Neutrophil (primary cell): Measurements from ENCODE around the gene FURIN.

Experiments used
- H3K27ac ChIP-seq: fragments of 200-600 bp; sonication (generic); 2 replicates; pipeline ENCODE4 v1.5.1; 2016; ENCODE audit warnings: mild to moderate bottlenecking, moderate library complexity
- H3K27me3 ChIP-seq: fragments of 200-600 bp; sonication (generic); 2 replicates; pipeline ENCODE4 v1.6.0; 2016; ENCODE audit warnings: mild to moderate bottlenecking
- H3K36me3 ChIP-seq: fragments of 200-600 bp; sonication (generic); 2 replicates; pipeline ENCODE4 v1.5.1; 2017
- H3K4me1 ChIP-seq, 2 experiments: fragments of 200-600 bp in 1 of 2; sonication (generic) in 1 of 2; 1 replicate in 1 of 2; 2 replicates in 1 of 2; pipeline versions ENCODE4 v1.5.1 to v1.6.1; 2013 to 2016; ENCODE audit warnings: low read depth in 1 of 2, low read length in 1 of 2, mild to moderate bottlenecking in 1 of 2, moderate library complexity in 1 of 2; ENCODE audit not compliant: control insufficient read depth in 1 of 2, insufficient read depth in 1 of 2
- H3K4me3 ChIP-seq, 2 experiments: fragments of 200-600 bp in 1 of 2; sonication (generic) in 1 of 2; 1 replicate in 1 of 2; 2 replicates in 1 of 2; pipeline ENCODE4 v1.5.1; 2013 to 2016; ENCODE audit warnings: low read depth in 1 of 2, low read length in 1 of 2, mild to moderate bottlenecking in 1 of 2, moderate library complexity in 1 of 2
- H3K9me3 ChIP-seq: fragments of 200-600 bp; sonication (generic); 2 replicates; pipeline ENCODE4 v1.5.1; 2016
- CTCF ChIP-seq: fragments of 200-600 bp; sonication (generic); IDR thresholded peaks from 2 replicates; pipeline ENCODE4 v1.5.1; 2016; ENCODE audit warnings: antibody characterized with exemption

The FURIN gene

GRCh38 chr15:90915808-90916440 is 47.5 kb downstream of the FURIN start:
- TF ChIP-seq CTCF = peak; percentile 48
- peak overlapping the region; percentile 94 for H3K27ac ChIP-seq
- H3K4me3 ChIP-seq = peak overlapping the region; percentile 57 to 72
- peaks cover 72% of the 10 kb centered on the region for H3K36me3 ChIP-seq
- peaks cover 76% of the 10 kb centered on the region in 2 experiments for H3K4me1 ChIP-seq
- H3K27me3 ChIP-seq = no peaks in the 10 kb centered on the region
- H3K9me3 ChIP-seq = no peaks in the 10 kb centered on the region

GRCh38 chr15:90916461-90916860 is 48.1 kb downstream of the FURIN start:
- TF ChIP-seq CTCF = no peak
- Histone ChIP-seq H3K36me3 (peaks cover 72% of the 10 kb centered on the region), H3K27ac (peak overlapping the region; percentile 94), H3K9me3 (no peaks in the 10 kb centered on the region), H3K27me3 (no peaks in the 10 kb centered on the region), H3K4me1 (peaks cover 70% of the 10 kb centered on the region in 2 experiments), H3K4me3 (peak overlapping the region; percentile 57 to 72)

GRCh38 chr15:90917569-90917968 is 49.2 kb downstream of the FURIN start:
- Histone ChIP-seq H3K9me3 (no peaks in the 10 kb centered on the region), H3K4me3 (peak overlapping the region; percentile 9 to 57), H3K27ac (peak overlapping the region; percentile 94), H3K36me3 (peaks cover 72% of the 10 kb centered on the region), H3K27me3 (no peaks in the 10 kb centered on the region), H3K4me1 (peaks cover 59% of the 10 kb centered on the region in 2 experiments)
- no peak for TF ChIP-seq CTCF

- H3K9me3 ChIP-seq = no peaks in the 10 kb centered on the region
- H3K27ac ChIP-seq = peak overlapping the region; percentile 94
- H3K36me3 ChIP-seq = peaks cover 66% of the 10 kb centered on the region
- H3K4me1 ChIP-seq = peaks cover 53% of the 10 kb centered on the region in 2 experiments
- no peak for TF ChIP-seq CTCF
- no peak overlapping the region for H3K4me3 ChIP-seq
- H3K27me3 ChIP-seq = no peaks in the 10 kb centered on the region
These were observed 49.8 kb downstream of the FURIN start for GRCh38 chr15:90918034-90918788.

GRCh38 chr15:90918835-90919234 is 50.4 kb downstream of the FURIN start:
- Histone ChIP-seq H3K27me3 (no peaks in the 10 kb centered on the region), H3K4me1 (peaks cover 46% of the 10 kb centered on the region in 2 experiments), H3K9me3 (no peaks in the 10 kb centered on the region), H3K27ac (peak overlapping the region; percentile 94), H3K4me3 (no peak overlapping the region), H3K36me3 (peaks cover 65% of the 10 kb centered on the region)
- no peak for TF ChIP-seq CTCF
